Sigmoid colon (tissue), 3 donors: Measurements from ENCODE around the gene CNKSR1.

Experiments
- CTCF ChIP-seq, 4 experiments: fragments of 450-650 bp in 3 of 4; fragments of 200-600 bp in 1 of 4; IDR thresholded peaks; one replicate each; pipeline ENCODE4 v1.5.1; 2016 to 2019; ENCODE audit warnings: antibody characterized with exemption in 4 of 4, mild to moderate bottlenecking in 3 of 4, moderate library complexity in 2 of 4
- POLR2A ChIP-seq, 2 donors: fragments of 450-650 bp; IDR thresholded peaks; one replicate each; pipeline ENCODE4 v1.6.1; 2016; ENCODE audit warnings: antibody characterized with exemption in 2 of 2, mild to moderate bottlenecking in 2 of 2, moderate library complexity in 2 of 2

- TF ChIP-seq POLR2A (IDR thresholded peaks at IDR 0.05) (no peak), CTCF (IDR thresholded peaks at IDR 0.05) (no peak)
Observed at GRCh38 chr1:26129778-26130177, 47.5 kb upstream of the CNKSR1 start.
